Activated CD8-positive, alpha-beta memory T cell treated with anti-CD3 and anti-CD28 coated beads, Interleukin-2, amount 10 ng/mL, durations not matched to agents 7 days and 5 days (primary cell): ENCODE measurements around the gene TSPAN9. TPM values are rescaled to one million over a fixed set of nuclear protein-coding genes. Genes with fewer than 3 reads are reported as not detected.

Source experiments
- ATAC-seq: fragments of 150-1000 bp; cut with Tn5 transposase; one replicate; pipeline ENCODE4 v1.10.0; 2021; ENCODE audit warnings: moderate library complexity
- CTCF ChIA-PET: fragments of 350-600 bp; sonication (Branson Sonifier 250); formaldehyde crosslinking; loops from one replicate; lab custom pipeline; 2021; ENCODE audit warnings: antibody characterized with exemption; lab: Charles Lee
- DNase-seq: peaks from one replicate; pipeline ENCODE4 v3.0.0-alpha.2; 2020
- H3K27ac Mint-ChIP-seq: one replicate; pipeline ENCODE4 v1.8.0; 2021; ENCODE audit warnings: mild to moderate bottlenecking, mixed read lengths
- H3K27me3 Mint-ChIP-seq: one replicate; pipeline ENCODE4 v1.8.0; 2021; ENCODE audit warnings: mixed read lengths
- H3K36me3 Mint-ChIP-seq: one replicate; pipeline ENCODE4 v1.8.0; 2021; ENCODE audit warnings: mild to moderate bottlenecking, mixed read lengths
- H3K4me1 Mint-ChIP-seq: one replicate; pipeline ENCODE4 v1.8.0; 2021; ENCODE audit warnings: mixed read lengths
- H3K4me3 Mint-ChIP-seq: one replicate; pipeline ENCODE4 v1.8.0; 2021; ENCODE audit warnings: mild to moderate bottlenecking, moderate library complexity, mixed read lengths
- H3K9me3 Mint-ChIP-seq: one replicate; pipeline ENCODE4 v1.8.0; 2022; ENCODE audit warnings: low read depth, mixed read lengths
- total RNA-seq, 2 experiments: library from RNA; stranded (reverse); gene quantifications; one replicate each; pipeline ENCODE4 v1.2.3, GENCODE V29; 2021

The TSPAN9 gene
- total RNA-seq, 2 experiments from 2014 or later: not detected

DNA sequence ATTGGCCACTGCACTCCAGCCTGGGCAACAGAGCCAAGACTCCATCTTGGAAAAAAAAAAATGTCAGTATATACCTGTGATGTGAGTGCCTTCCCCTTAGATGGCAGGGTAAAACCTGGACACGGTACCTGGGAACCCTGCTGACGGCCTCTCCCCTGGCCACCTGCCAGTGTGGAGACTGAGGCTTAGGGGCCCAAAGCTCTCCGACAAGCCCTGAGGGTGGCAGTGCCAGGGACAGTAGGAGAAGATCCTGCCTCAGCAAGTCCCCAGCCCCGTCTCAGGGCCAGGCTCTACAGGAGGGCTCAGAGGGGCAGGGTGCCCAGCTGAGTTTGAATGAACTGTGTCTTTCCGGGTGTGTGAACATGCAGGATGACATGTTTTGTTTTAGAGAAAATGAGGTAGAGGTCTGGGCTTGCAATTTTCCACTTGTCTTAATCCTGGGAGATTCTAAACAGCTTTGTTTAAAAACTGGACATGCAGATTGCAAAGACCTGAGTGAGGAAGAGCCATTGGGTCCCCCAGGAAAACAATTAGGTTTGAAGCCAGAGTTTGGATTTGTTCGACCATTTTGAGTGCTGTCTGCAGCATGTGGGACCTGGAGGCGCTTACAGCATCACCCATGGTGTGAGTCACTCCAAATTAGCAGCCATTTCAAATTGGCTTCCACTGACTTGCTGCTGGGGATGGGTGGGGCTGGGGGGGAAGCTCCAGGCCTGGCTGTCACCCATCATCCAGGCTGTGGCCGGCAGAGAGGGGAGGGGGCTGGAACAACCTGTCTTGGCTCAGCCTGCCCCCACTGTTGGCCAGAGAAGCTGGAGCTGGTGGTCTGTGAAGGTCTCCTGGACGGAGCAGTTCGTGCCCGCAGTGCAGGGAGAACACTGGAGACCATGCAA is 10.8 kb downstream of the TSPAN9 start:
- CTCF ChIA-PET: no interaction called here
- H3K27me3 Mint-ChIP-seq: no peaks in the 10 kb centered on the region
- no peak for DNase-seq
- ATAC-seq: no peak
- no peak overlapping the region for H3K27ac Mint-ChIP-seq
- H3K4me1 Mint-ChIP-seq: no peaks in the 10 kb centered on the region
- H3K4me3 Mint-ChIP-seq: no peak overlapping the region
- H3K36me3 Mint-ChIP-seq: no peaks in the 10 kb centered on the region
- no peaks in the 10 kb centered on the region for H3K9me3 Mint-ChIP-seq

DNA sequence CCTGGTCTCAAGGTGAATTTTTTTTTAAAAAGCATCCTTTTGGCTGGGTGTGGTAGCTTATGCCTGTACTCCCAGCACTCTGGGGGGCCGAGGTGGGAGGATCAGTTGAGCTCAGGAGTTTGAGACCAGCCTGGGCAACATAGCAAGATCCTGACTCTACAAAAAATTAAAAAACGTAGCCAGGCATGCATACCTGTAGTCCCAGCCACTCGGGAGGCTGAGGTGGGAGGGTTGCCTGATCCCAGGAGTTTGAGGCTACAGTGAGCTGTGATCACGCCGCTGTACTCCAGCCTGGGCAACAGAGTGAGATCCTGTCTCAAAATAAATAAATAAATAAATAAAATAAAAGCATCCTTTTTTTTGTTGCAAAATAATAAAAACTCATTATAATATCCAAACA is 12.4 kb downstream of the TSPAN9 start:
- Mint-ChIP-seq H3K36me3 (no peaks in the 10 kb centered on the region), H3K27ac (no peak overlapping the region), H3K4me3 (no peak overlapping the region), H3K9me3 (no peaks in the 10 kb centered on the region), H3K4me1 (no peaks in the 10 kb centered on the region), H3K27me3 (no peaks in the 10 kb centered on the region)
- no peak for ATAC-seq
- CTCF ChIA-PET: interaction anchor here (1.0 kb wide), 1 partner anchor 11 kb away, joined by 3 read pairs; no protein-coding TSS in a partner anchor
- DNase-seq: no peak

DNA sequence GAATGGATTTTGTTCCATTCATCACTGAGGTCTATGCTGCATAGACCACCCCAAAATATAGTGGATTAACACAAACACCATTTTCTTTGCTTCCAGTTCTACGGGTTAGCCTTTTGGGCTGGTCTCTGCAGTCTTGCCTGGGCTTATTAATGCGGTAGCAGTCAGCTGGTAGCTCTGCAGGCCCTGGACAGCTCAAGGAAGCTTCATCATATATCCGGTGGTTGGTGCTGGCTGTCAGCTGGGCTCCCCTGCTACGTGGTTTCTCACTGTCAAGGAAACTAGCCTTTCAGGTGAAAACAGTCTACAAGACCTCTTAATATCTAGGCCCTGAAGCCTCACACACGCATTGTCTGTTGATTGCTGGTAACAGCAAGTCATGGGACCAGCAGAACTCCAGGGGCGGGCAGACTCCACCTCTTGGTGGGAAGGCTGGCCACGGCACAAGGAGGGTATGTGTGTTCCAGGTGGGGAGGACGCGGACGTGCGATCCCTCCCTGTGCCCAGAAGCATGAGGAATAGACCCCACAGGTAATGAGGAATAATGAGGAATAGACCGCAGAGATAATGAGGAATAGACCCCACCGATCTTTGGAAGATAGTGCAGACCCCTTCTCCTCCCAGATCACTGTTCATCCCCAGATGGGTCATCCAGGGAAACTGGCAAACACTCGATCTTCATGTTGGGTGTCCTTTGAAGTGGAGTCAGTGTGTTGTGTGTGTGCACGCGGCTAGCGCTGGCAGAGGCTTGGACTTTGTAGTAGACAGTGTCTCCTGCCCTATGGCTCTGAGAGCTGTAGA is 13.3 kb downstream of the TSPAN9 start:
- DNase-seq (no peak), ATAC-seq (no peak)
- H3K36me3 Mint-ChIP-seq: no peaks in the 10 kb centered on the region
- H3K4me1 Mint-ChIP-seq: no peaks in the 10 kb centered on the region
- no peak overlapping the region for H3K27ac Mint-ChIP-seq
- no peaks in the 10 kb centered on the region for H3K27me3 Mint-ChIP-seq
- no peak overlapping the region for H3K4me3 Mint-ChIP-seq
- no peaks in the 10 kb centered on the region for H3K9me3 Mint-ChIP-seq
- CTCF ChIA-PET: interaction anchor here (2.1 kb wide), 1 partner anchor 17 kb away, joined by 7 read pairs; no protein-coding TSS in a partner anchor

DNA sequence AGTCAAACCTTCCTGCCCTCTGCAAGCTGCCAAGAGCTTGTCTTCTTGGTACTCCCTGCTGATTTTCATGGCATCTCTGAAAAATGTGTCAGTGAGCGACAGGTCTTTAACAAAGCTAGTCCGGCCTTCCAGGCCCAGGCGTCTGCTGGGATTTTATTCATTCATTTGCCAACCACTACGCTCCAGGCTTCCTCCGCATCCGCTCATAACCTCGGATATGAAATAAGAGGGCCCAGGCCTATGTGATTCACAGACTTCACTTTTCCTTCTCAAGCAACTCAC is 13.8 kb downstream of the TSPAN9 start:
- ATAC-seq: no peak
- Mint-ChIP-seq H3K36me3 (no peaks in the 10 kb centered on the region), H3K4me1 (no peaks in the 10 kb centered on the region), H3K4me3 (no peak overlapping the region), H3K27me3 (no peaks in the 10 kb centered on the region), H3K9me3 (no peaks in the 10 kb centered on the region), H3K27ac (no peak overlapping the region)
- DNase-seq: no peak
- CTCF ChIA-PET: interaction anchor here (2.1 kb wide), 1 partner anchor 18 kb away, joined by 7 read pairs; no protein-coding TSS in a partner anchor

DNA sequence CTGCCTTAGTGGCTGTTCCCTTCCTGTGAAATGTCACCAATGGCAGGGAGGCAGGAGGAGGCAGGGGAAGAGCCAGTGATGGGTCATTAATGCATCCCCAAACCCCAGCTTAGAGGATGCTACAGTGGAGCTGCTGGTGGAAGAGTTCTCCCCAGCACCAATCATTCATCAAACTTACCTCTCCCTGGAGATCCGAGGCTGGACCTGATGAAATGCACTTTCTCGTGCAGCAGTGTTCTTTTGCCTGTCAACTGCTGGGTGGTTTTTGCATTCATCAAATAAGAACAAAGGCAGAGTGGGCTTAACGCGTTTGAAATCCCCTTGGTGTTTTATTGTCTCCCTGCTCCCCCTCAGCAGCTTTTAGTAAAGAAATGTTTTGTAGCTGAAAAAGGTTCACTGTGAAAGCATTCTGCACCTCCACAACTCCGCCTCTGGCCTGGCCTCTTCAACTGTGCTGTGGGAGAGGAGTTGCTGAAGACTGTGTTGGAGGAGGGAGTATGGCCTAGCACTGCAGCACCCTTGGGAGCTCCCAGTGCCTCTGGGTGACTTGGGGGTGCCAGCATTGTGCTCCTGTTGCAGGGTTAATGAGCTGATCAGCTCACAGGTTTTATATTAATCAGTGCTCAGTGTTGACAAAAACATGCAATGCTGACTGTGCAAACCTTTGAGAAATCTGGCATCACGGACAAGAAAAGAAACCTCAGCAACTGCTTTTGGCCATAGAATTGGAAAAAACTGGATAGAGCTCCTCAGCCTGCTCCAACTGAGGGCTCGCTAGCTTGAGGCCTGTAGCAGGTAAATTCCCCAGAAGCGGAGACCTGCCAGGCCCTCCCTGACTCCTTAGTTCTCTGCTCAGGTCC is 14.4 kb downstream of the TSPAN9 start:
- Mint-ChIP-seq H3K27ac (no peak overlapping the region), H3K4me3 (no peak overlapping the region), H3K4me1 (no peaks in the 10 kb centered on the region), H3K27me3 (no peaks in the 10 kb centered on the region), H3K36me3 (peaks cover 3% of the 10 kb centered on the region), H3K9me3 (peaks cover 4% of the 10 kb centered on the region)
- ATAC-seq (no peak), DNase-seq (no peak)
- CTCF ChIA-PET: interaction anchor here (2.1 kb wide), 1 partner anchor 18 kb away, joined by 7 read pairs; no protein-coding TSS in a partner anchor

DNA sequence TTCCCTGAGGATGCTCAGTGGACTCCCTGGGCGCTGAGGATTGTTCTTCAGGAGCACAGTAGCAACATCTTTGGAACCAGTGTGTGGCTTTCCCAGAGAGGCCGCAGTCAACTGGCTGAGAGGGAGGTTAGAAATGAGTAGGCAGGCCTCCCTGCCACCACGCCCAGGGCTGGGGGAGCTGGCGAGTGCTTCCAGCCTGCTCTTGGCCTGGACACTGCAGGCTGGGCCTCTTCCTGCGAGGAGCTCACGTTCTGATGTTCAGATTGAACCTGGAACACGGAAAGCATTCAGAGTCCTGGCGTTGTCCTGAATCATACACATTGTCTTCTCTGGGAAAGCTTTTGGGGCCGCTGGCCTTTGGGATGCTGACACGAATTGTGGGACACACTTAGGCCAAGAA is 15.6 kb downstream of the TSPAN9 start:
- H3K27ac Mint-ChIP-seq: no peak overlapping the region
- no peak overlapping the region for H3K4me3 Mint-ChIP-seq
- H3K4me1 Mint-ChIP-seq: peaks cover 5% of the 10 kb centered on the region
- H3K9me3 Mint-ChIP-seq: peaks cover 5% of the 10 kb centered on the region
- H3K36me3 Mint-ChIP-seq: peaks cover 3% of the 10 kb centered on the region
- no peak for ATAC-seq
- no peaks in the 10 kb centered on the region for H3K27me3 Mint-ChIP-seq
- no peak for DNase-seq
- CTCF ChIA-PET: interaction anchor here (2.1 kb wide), 1 partner anchor 20 kb away, joined by 7 read pairs; no protein-coding TSS in a partner anchor

DNA sequence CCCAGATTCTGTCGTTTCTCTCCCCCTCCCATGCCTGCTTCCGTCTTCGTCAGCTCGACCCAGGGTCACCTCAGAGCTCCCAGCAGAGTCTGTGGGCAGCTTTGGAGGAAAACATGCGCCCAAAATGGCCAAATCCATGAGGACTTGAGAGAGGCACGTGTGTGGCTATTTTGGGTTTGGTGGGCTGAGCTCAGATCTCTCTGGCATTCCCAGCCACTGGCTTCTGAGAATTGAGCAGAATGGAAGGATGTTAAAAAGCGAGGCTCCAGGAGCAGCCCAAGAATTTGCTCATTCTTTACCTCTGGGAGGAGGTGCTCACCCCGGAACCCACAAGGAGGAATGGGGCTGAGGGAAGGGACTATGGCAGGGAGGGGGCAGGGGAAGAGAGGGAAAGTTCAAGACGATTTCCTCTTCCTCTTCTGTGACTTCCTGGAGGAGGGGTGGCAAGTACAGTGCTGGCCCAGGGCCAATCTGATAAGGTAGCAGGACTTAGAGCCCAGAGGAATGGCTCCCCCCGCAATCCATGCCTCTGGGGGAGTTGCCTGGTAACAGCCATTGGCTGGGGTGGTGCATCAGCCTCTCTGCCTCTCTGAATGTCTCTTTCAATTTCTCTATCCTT is 20.1 kb downstream of the TSPAN9 start:
- no peak overlapping the region for H3K27ac Mint-ChIP-seq
- H3K9me3 Mint-ChIP-seq: peaks cover 7% of the 10 kb centered on the region
- peaks cover 2% of the 10 kb centered on the region for H3K27me3 Mint-ChIP-seq
- ATAC-seq (no peak), DNase-seq (no peak)
- H3K36me3 Mint-ChIP-seq: peaks cover 3% of the 10 kb centered on the region
- H3K4me1 Mint-ChIP-seq: peaks cover 5% of the 10 kb centered on the region
- no peak overlapping the region for H3K4me3 Mint-ChIP-seq
- CTCF ChIA-PET: no interaction called here

DNA sequence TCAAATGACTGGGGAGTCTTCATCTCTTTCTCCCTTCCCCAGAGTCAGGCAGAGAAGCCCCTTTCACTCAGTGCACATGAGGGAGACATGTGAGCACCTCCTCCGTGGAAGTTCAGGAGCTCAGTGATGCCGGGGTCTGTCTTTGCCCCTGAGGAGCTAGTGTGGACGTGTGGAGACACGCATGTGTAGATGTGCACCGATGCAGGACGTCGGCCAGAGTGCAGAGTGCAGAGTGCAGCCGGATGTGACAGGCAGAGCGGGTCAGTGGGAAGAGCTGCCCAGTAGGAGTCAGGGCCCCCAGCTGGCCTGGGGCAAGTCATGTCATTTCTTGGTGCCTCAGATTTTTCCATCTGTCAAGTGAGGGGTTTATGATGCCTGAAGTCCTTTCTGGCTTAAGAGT is 20.7 kb downstream of the TSPAN9 start:
- Mint-ChIP-seq H3K4me3 (no peak overlapping the region), H3K27ac (no peak overlapping the region), H3K4me1 (peaks cover 5% of the 10 kb centered on the region), H3K36me3 (peaks cover 3% of the 10 kb centered on the region), H3K27me3 (peaks cover 2% of the 10 kb centered on the region), H3K9me3 (peaks cover 7% of the 10 kb centered on the region)
- CTCF ChIA-PET: interaction anchor here (0.8 kb wide), 1 partner anchor 177 kb away, joined by 3 read pairs; no protein-coding TSS in a partner anchor
- DNase-seq (no peak), ATAC-seq (no peak)

DNA sequence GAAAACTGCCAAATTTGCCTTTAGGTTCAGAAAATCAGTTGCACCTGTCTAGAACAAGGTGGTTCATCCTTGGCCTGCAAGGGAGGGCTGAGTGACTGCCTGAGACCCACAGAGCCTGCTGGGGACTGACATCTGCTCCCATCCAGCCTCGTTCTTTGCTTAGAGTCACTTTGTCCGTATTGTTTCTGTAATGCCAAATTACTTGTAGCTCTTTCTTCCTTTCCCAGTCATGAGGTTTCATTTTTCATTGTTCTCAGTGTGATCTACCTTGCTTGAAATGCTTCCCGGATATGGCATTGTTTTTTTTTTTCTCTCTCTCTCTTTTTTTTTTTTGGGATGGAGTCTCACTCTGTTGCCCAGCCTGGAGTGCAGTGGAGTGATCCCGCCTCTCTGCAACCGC is 21.3 kb downstream of the TSPAN9 start:
- Mint-ChIP-seq H3K4me3 (no peak overlapping the region), H3K27ac (no peak overlapping the region), H3K4me1 (peaks cover 5% of the 10 kb centered on the region), H3K9me3 (peaks cover 7% of the 10 kb centered on the region), H3K36me3 (peaks cover 3% of the 10 kb centered on the region), H3K27me3 (peaks cover 2% of the 10 kb centered on the region)
- DNase-seq: no peak
- no peak for ATAC-seq
- CTCF ChIA-PET: interaction anchor here (0.8 kb wide), 1 partner anchor 177 kb away, joined by 3 read pairs; no protein-coding TSS in a partner anchor

DNA sequence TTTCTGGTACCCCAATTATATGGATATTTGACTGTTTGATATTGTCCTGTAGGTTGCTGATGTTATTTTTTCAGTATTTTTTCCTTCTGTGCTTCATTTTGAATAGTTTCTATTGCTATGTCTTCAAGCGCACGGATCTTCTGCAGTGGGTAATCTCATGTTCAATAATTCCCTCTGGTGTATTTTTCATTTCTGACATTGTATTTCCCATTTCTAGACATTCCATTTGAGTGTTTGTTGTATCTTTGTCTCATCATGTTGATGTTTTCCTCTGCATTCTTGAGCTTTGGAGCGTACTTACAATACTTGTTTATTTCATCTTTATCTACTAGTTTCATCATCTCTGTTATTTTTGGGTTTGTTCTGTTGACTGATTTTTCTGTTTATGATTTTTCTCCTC is 22.0 kb downstream of the TSPAN9 start:
- Mint-ChIP-seq H3K4me1 (peaks cover 5% of the 10 kb centered on the region), H3K36me3 (peaks cover 3% of the 10 kb centered on the region), H3K4me3 (no peak overlapping the region), H3K9me3 (peaks cover 7% of the 10 kb centered on the region), H3K27me3 (peaks cover 2% of the 10 kb centered on the region), H3K27ac (no peak overlapping the region)
- DNase-seq (no peak), ATAC-seq (no peak)
- CTCF ChIA-PET: no interaction called here

DNA sequence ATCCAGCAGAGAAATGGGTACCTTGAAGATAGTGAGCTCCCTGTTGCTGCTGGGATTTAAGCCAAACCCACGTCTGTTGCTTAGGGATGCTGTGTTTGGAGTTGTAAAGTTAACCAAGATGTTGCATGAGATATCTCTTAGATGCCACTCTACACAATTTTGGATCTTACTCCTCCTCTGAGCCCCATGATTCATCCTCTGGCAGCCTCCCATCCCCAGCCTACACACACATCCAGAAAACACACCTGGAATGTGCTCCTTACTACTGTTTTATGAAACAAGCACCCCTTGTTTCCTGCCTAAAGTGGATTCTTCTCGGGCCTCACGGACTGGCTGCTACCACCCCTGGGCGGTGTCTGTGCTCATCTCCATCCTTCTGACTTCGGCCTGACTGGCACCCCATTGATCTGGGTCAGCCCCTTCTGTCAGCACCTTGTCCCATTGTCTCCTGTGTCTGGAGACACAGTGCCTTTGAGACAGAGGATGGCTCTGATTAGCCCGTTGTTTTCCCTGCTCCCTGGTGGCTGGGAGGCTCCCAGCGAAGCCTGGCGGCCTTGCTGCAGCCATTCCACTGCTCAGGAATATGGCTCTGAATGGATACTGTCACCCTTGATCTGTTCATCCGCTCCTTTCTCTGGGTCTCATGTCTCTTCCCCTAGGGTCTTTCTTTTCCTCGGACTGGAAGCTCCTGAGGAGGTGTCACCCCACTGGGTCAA is 24.3 kb downstream of the TSPAN9 start:
- peaks cover 5% of the 10 kb centered on the region for H3K4me1 Mint-ChIP-seq
- H3K27me3 Mint-ChIP-seq: peaks cover 2% of the 10 kb centered on the region
- no peak for ATAC-seq
- H3K27ac Mint-ChIP-seq: no peak overlapping the region
- no peak for DNase-seq
- CTCF ChIA-PET: no interaction called here
- peaks cover 3% of the 10 kb centered on the region for H3K9me3 Mint-ChIP-seq
- no peaks in the 10 kb centered on the region for H3K36me3 Mint-ChIP-seq
- H3K4me3 Mint-ChIP-seq: no peak overlapping the region

DNA sequence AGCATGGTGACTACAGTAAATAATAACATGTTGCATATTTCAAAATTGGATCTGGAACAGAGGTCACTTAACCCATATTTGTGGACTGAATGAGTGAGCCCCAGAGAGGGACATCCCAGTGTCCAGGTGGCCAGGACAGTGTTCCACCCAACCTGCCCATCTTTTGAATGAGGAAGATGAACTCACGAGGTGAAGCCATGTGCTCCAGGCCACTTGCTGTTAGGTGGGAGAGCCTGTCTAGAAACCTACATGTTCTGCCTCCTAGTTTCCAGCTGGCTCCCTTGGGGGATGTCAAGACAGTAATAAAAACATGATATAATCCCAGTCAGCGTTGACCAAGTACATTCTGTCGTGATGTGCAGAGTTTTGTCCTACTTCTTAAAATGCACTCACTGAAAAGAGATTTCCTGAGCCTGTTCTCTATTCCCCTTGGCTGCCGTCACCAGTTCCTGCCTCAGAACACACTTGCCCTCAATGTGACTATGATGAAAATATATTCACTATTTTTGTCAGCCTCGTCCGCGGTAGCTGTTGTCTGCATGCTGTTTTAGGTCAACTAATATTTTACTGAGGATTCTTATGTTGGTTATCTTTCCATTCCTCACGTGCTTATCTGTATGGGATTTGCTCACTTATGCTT is 25.7 kb downstream of the TSPAN9 start:
- no peak for ATAC-seq
- peaks cover under 1% of the 10 kb centered on the region for H3K9me3 Mint-ChIP-seq
- no peak for DNase-seq
- peaks cover 2% of the 10 kb centered on the region for H3K27me3 Mint-ChIP-seq
- no peaks in the 10 kb centered on the region for H3K4me1 Mint-ChIP-seq
- CTCF ChIA-PET: no interaction called here
- H3K27ac Mint-ChIP-seq: no peak overlapping the region
- H3K36me3 Mint-ChIP-seq: no peaks in the 10 kb centered on the region
- no peak overlapping the region for H3K4me3 Mint-ChIP-seq
